Parathyroid adenoma (tissue), 2 donors: ENCODE measurements around the gene BTRC.
"Not testable (repeated sequence)": the region's sequence is repeated elsewhere in the genome, so short reads cannot be mapped to it uniquely, and the experiment has no call there.

ENCODE experiments used
- H2AFZ ChIP-seq: fragments of 300-600 bp; sonication (generic); one replicate; pipeline ENCODE4 v1.7.0; 2017; ENCODE audit warnings: antibody characterized with exemption, mild to moderate bottlenecking
- H3K27ac ChIP-seq: fragments of 300-600 bp; sonication (generic); one replicate; pipeline ENCODE4 v1.7.0; 2017
- H3K27me3 ChIP-seq: fragments of 300-600 bp; sonication (generic); one replicate; pipeline ENCODE4 v1.7.0; 2017; ENCODE audit warnings: low read length; ENCODE audit not compliant: control insufficient read depth, insufficient read depth
- H3K36me3 ChIP-seq: fragments of 300-600 bp; sonication (generic); one replicate; pipeline ENCODE4 v1.7.0; 2017; ENCODE audit warnings: low read length; ENCODE audit not compliant: control insufficient read depth, insufficient read depth
- H3K4me1 ChIP-seq: fragments of 300-600 bp; sonication (generic); one replicate; pipeline ENCODE4 v1.7.0; 2017; ENCODE audit warnings: control low read depth
- H3K4me2 ChIP-seq: fragments of 300-600 bp; sonication (generic); one replicate; pipeline ENCODE4 v1.7.0; 2017; ENCODE audit warnings: low read length
- H3K4me3 ChIP-seq: fragments of 300-600 bp; sonication (generic); one replicate; pipeline ENCODE4 v1.7.0; 2017; ENCODE audit warnings: low read depth, low read length
- H3K79me2 ChIP-seq: fragments of 300-600 bp; sonication (generic); one replicate; pipeline ENCODE4 v1.7.0; 2017; ENCODE audit warnings: control low read depth
- H3K9ac ChIP-seq: fragments of 300-600 bp; sonication (generic); one replicate; pipeline ENCODE4 v1.7.0; 2017; ENCODE audit warnings: mild to moderate bottlenecking
- H3K9me3 ChIP-seq: fragments of 300-600 bp; sonication (generic); one replicate; pipeline ENCODE4 v1.7.0; 2017; ENCODE audit warnings: low read length; ENCODE audit not compliant: control insufficient read depth
- CTCF ChIP-seq: fragments of 300-600 bp; sonication (generic); IDR thresholded peaks from one replicate; pipeline ENCODE4 v1.7.0; 2017; ENCODE audit warnings: antibody characterized with exemption, mild to moderate bottlenecking
- donor health status: primary hyperparathyroidism.

BTRC gene

DNA sequence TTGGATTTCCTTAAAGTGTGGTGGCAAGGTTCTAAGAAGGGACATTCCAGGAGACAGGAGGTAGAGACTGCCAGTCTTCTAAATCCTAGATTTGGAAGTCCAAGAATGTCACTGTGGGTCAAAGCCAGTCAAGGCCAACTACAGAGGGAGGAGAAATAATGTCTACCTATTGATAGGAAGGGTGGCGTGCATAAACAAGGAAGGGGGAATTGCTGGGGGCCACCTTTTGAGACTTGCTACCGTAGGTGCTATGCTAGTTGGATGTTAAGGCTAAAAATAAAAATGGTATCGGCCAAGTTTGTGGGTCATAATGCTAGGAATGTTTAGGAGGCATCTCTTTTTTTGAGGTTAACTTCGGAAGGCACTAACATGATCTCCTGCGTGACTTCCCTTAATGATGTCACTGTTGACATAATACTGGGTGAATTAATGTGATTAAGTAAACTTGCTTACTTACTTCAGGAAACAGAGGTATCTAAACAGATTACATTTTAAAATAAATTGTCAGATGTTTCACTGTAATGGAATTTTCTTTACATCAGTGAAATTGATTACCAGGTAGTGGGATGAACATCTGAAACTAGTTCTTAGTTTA lies 4.8 kb downstream of the BTRC start:
- Histone ChIP-seq H3K79me2 (peaks cover 35% of the 10 kb centered on the region), H3K4me1 (peaks cover 8% of the 10 kb centered on the region), H3K36me3 (no peaks in the 10 kb centered on the region), H2AFZ (no peak overlapping the region), H3K9me3 (no peaks in the 10 kb centered on the region), H3K27me3 (no peaks in the 10 kb centered on the region), H3K4me2 (no peak overlapping the region), H3K9ac (no peak overlapping the region), H3K27ac (no peak overlapping the region), H3K4me3 (no peak overlapping the region)
- TF ChIP-seq CTCF: no peak

DNA sequence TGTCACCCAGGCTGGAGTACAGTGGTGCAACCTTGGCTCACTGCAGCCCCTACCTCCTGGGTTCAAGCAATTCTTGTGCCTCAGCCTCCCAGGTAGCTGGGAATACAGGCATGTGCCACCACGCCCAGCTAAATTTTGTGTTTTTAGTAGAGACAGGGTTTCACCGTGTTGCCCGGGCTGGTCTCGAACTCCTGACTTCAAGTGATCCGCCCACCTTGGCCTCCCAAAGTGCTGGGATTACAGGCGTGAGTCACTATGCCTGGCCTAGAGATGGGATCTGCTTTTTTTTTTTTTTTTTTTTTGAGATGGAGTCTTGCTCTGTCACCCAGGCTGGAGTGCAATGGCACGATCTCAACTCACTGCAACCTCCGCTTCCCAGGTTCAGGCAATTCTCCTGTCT lies 6.1 kb downstream of the BTRC start:
- not testable (repeated sequence) for H3K27me3 ChIP-seq, H3K9me3 ChIP-seq, H3K36me3 ChIP-seq, H3K4me3 ChIP-seq, H3K9ac ChIP-seq, H3K27ac ChIP-seq, H2AFZ ChIP-seq, H3K4me2 ChIP-seq
- H3K4me1 ChIP-seq: peaks cover 13% of the 10 kb centered on the region
- peaks cover 36% of the 10 kb centered on the region for H3K79me2 ChIP-seq

DNA sequence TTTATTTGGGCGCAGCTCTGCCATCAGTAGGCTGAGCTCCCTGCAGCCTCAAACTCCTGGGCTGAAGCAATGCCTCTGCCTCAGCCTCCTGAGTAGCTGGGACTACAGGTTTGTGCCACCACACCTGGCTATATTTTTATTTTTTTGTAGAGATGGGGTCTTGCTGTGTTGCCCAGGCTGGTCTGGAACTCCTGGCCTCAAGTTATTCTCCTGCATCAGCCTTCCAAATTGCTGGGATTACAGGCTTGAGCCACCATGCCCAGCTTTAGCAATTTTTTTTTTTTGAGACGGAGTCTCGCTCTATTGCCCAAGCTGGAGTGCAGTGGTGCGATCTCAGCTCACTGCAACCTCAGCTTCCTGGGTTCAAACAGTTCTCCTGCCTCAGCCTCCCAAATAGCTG lies 6.9 kb downstream of the BTRC start:
- H2AFZ ChIP-seq, H3K4me2 ChIP-seq, H3K27ac ChIP-seq, H3K36me3 ChIP-seq, H3K4me3 ChIP-seq, H3K9ac ChIP-seq, H3K27me3 ChIP-seq, H3K9me3 ChIP-seq: not testable (repeated sequence)
- H3K79me2 ChIP-seq: peaks cover 36% of the 10 kb centered on the region
- peaks cover 10% of the 10 kb centered on the region for H3K4me1 ChIP-seq

- Histone ChIP-seq H3K27me3 (no peaks in the 10 kb centered on the region), H3K36me3 (no peaks in the 10 kb centered on the region), H3K79me2 (peaks cover 34% of the 10 kb centered on the region), H3K9me3 (no peaks in the 10 kb centered on the region), H3K27ac (no peak overlapping the region), H3K4me2 (no peak overlapping the region), H3K4me3 (no peak overlapping the region), H3K9ac (no peak overlapping the region), H2AFZ (no peak overlapping the region), H3K4me1 (peaks cover 10% of the 10 kb centered on the region)
- TF ChIP-seq CTCF: no peak
These were observed 10.0 kb downstream of the BTRC start for GRCh38 chr10:101363850-101364400.

DNA sequence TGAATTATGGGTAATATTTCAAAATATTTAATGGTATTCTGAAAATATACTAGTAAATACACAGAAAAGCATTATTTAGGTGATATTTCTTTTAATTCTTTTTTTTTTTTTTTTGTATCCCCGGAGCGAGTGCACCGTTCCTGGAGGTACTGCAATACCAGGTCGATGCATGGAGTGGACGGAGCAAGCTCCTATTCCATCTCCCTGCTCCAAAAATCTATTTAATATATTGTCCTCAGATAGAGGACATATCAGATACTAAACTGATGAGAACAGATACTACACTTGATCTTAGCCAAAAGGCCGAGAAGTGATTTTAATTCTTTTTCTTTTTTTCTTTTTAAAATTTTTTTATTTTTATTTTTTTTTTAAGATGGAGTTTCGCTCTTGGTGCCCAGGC lies 10.8 kb downstream of the BTRC start:
- no peak overlapping the region for H3K4me2 ChIP-seq
- no peak for TF ChIP-seq CTCF
- H3K9me3 ChIP-seq: no peaks in the 10 kb centered on the region
- peaks cover 10% of the 10 kb centered on the region for H3K4me1 ChIP-seq
- no peak overlapping the region for H3K27ac ChIP-seq
- H2AFZ ChIP-seq: no peak overlapping the region
- no peak overlapping the region for H3K4me3 ChIP-seq
- peaks cover 40% of the 10 kb centered on the region for H3K79me2 ChIP-seq
- H3K27me3 ChIP-seq: no peaks in the 10 kb centered on the region
- H3K9ac ChIP-seq: no peak overlapping the region
- H3K36me3 ChIP-seq: no peaks in the 10 kb centered on the region
